ENCODE results near the gene WDR4.
"Not testable (repeated sequence)": the region's sequence is repeated elsewhere in the genome, so short reads cannot be mapped to it uniquely, and the experiment has no call there.

WDR4 gene

DNA sequence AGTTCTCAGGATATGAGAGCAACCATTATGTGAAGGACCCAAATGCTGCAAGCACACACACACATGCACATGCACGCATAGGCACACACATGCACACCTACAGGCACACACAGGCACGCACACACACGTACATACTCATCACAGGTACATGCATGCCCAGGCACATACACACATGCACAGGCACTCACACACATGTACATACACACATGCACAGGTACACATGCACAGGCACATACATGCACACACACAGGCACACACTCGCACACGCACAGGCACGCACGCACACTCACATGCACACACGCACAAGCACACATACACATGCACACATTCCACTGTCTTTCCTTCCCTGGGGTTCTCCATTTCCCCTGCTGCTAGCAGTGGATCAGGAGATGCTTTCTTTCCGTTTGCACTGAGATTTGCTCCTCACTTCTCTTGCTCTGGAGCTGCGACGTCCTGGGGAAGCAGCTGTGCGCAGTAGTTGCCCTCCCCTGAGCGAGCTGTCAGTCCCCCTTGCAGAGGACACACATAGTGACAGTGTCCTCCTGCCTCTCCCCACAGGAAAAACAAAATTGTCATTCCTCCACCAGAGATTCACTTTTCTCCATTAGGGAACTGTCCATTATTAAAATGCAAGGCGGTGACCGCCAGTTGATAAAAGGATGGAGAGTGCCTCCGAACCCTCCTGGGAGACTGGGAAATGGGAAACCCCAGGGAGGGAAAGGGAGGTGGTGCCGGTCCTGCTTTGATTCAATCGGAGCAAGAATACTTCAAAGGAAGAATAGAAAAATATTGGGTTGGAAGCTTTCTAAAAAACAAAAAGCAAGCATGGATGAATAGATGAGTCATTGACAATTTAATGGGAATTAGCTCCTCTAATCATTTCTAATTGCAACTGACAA is 69.5 kb downstream of the WDR4 start:
- no peak for DNase-seq

DNA sequence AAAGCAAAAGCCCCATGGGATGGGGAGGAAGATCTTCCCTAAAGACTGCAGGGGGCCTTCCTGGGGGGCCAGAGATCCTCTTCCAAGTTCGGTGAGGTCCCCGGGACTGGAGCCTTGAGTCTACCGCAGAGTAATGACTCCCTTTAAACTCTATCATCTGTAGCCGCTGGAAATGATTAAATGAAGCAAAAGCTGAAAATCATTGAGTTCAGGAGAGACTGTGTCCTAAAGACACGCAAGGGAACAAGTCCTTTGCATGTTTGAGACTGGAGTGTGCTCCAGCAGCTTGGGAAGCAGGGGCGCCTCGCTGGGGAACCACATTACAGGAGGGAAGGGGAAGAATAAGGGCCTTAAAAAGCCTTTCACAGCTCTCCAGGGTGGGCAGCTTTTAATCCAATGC is 70.2 kb downstream of the WDR4 start:
- DNase-seq = no peak

- DNase-seq = no peak
Measured at GRCh38 chr21:42807938-42808613, 71.3 kb downstream of the WDR4 start.

DNA sequence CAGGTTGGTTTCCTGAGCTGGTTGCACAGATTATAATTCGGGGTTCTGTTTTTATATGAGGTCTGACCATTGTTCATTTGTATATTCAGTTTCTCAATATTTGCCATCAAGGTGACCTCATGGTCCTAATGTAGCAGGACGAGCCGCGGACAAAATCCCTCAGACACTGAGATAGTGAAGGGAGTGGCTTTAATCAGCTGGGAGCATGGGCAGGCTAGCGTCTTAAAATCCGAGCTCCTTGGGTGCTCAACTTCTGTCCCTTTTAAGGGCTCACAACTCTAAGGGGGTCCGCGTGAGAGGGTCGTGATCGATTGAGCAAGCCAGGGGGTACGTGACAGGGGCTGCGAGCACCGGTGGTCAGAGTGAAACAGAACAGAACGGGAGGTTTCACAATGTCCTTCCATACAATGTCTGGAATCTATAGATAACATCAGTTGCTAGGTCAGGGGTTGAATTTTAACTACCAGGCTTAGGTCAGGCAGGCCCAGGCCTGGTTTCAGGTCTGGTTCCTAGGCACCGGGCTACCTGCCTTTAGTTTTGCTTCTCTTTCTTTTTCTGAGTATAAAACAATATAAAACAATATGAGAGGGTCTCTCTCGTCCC is 71.9 kb downstream of the WDR4 start:
- DNase-seq = not testable (repeated sequence)

DNA sequence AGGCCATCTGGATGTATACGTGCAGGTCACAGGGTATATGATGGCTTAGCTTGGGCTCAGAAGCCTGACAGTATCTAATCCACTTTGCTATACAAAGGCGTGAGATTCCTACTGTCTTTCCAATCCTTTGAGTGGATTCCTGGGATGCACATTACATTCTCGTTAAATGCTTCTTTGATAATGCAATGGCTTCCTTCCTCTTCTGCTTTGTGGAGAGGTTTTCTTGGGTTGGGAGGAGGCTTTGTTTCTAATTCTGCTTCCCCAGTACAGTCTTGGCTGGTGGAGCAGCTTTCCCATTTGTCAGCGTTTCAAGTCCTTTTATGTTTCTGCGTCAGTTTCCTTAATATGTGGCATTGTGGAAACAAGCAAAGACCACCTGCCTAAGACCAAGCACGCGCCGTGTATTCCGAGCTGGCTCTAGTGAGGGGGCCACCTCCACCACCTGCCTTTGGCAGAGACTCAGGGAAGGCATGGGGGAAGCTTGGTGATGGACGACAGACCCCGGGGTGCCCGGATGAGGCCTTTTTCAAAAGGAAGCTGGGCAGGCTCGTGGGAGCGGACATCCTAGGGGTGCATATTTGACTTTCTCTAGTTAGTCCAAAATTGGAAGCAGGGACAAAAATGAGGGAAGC is 72.7 kb downstream of the WDR4 start:
- no peak for DNase-seq

- DNase-seq = not testable (repeated sequence)
Measured at GRCh38 chr21:42801616-42802015, 77.7 kb downstream of the WDR4 start.

- DNase-seq = no peak
Measured at GRCh38 chr21:42799948-42800347, 79.4 kb downstream of the WDR4 start.

GRCh38 chr21:42799516-42799915 is 79.8 kb downstream of the WDR4 start:
- no peak for DNase-seq
